HG03432 (cell line): ENCODE results near the gene RGS6.

ENCODE experiments used
- ATAC-seq: cut with Tn5 transposase; IDR thresholded peaks from one replicate; pipeline ENCODE4 v1.9.1; 2021; ENCODE audit warnings: mild to moderate bottlenecking, moderate library complexity; ENCODE audit not compliant: unreplicated experiment

The RGS6 gene

GRCh38 chr14:72222046-72222445 is 289.8 kb downstream of the RGS6 start:
- no peak for ATAC-seq

GRCh38 chr14:72236629-72237028 is 304.4 kb downstream of the RGS6 start:
- ATAC-seq, result no peak

- no peak for ATAC-seq
Measured at GRCh38 chr14:72237722-72238666, 305.8 kb downstream of the RGS6 start.

DNA sequence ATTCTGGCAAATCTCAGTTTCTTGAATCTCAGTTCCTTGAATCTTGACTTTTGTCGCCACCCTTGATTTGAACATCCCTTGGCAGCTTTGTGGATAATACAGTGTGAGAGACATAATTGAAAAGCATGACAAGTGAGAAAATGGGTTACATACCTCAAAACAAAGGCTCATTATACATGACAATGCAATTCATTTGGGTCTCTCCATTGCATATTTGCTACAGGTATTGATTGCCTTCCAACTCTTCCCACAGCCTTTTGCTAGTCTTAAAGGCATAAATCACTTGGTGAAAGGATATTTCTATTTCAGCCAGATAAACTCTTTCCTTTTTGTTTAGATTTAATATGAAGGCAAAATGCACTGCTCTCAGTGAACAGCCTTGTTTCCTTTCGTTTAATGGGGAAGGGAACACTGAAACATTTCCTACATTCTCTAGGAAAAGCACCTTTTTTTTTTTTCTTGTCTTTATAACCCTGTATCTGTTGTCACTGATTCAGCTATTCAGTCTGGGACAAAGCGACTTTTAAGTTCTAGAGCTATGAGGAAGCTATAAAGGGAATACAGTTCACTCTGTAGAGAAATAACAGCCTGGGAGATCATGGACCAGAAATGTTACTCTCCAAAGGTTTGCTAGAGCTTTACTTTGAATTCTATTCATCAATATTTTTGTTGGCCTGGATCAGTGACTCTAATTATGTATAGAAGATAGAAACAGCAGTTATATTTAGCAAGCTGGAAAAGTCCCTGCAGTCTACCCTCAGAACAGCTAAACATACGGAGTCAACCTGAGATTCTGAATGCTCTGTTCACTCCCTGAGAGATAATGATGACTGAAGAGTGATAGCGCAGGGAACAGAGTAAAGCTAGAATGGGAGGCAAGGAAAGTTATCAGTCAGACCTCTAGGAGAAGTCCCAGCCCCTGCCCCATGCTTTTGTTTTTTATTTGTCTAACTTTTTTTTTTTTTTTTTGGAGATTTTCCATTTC is 311.4 kb downstream of the RGS6 start:
- no peak for ATAC-seq

DNA sequence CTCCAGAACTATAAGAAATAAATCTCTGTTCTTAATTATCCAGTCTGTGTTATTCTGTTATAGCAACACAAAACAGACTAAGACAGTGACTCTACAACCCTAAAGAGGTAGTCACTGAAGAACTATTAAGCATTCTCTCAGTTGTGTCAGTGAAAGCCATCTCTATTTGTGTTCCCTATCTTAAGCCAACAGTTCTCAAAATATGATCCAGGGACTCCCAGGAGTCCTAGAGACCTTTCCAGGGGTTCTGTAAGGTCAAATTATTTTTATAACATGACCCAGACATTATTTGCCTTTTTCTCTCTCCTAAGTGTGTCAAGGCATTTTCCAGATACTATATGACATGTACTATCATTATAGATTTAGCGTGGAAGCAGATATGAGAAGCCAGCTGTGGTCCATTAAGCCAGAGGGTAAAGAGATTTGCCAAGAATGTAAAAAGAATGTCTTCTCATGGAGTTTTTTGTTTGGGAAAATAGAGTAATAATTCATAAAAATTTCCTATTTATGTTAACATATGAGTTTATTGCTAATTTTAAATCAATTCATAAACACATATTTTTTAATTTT is 315.8 kb downstream of the RGS6 start:
- no peak for ATAC-seq

GRCh38 chr14:72253503-72253902 is 321.3 kb downstream of the RGS6 start:
- ATAC-seq, result no peak

GRCh38 chr14:72254202-72254936 is 322.1 kb downstream of the RGS6 start:
- ATAC-seq, result no peak

GRCh38 chr14:72254937-72255472 is 322.8 kb downstream of the RGS6 start:
- no peak for ATAC-seq

GRCh38 chr14:72256055-72256454 is 323.8 kb downstream of the RGS6 start:
- no peak for ATAC-seq

DNA sequence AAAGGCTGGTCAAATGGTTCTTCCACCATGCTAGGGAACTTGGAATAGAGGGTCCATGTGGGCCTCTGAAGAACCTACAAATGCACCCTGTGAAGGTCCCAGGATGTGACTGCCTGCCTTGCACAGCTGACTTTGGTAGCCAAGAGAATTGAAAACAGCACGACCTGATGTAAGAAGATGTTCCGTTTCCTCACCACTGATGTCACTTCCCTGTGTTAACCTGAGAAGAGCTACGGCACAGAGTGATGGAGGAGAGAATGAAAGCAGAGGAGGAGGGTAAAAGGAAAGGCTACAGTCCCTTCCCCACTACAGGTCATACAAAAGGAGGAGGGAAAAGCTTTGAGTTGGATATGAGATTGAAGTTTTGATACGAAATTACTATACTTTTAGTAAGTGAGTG is 328.8 kb downstream of the RGS6 start:
- ATAC-seq, result no peak

DNA sequence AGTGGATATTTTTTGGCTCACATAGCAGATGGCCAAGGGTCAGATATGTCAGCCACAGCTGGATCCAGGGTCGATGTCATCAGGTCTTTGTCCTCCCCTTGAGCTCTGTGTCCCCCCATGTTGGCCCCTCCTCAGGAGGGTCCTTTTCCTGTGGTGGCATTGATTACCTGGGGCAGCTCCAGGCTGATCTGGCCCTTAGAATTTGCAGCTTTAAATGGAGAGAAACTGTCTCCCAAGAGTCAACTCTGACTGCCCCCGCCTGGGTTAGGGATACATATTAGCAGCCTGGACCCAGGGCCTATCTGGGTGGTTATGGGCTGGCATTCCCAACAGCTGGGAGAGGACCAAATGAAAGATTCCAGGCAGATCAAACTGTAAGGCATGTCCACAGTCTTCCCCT is 330.5 kb downstream of the RGS6 start:
- ATAC-seq, result no peak

DNA sequence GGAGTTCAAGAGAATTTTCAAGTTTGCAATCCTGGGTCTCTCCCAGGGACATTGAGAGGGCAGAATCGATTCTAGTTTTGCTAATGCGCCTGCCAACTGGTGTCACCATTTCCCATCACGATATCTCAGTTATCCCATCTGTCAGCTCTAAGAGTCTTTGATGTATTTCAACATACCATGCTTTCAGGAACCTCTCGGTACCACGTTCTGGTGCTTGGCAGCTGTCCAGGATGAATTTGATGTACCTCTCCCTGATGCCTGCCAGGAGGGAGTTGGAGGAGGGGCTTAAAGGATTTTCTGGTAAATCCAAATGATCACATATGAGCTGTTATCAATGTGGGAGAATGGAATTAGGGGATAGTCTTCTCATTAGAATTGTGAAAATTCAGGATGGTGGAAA is 332.5 kb downstream of the RGS6 start:
- ATAC-seq, result no peak

DNA sequence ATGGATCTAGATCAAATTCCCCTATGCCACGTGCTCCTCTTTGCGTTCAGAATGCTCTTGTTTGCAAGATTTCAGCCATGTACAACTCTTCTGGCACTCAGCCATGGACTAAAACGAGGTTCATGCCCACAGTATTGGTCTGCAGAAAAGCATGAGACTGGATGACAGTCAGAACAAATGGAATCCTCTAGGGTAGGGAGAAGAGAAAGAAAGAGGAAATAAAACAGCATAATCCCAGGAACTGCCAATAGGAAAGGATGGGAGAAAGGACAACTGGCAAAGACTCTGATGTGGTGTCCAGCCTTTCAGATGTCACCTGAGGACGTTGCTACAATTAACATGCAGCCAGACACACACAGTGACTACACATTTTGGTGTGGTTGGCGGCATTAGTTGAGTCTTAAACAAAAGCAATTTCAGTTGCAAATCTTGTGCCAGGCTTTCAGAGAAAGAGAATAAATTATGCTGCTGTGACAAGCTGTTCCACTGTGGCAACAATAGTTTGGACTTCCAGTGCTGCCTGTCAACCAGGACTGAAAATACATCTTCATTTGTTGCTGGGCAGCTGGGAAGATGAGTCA is 338.0 kb downstream of the RGS6 start:
- no peak for ATAC-seq

DNA sequence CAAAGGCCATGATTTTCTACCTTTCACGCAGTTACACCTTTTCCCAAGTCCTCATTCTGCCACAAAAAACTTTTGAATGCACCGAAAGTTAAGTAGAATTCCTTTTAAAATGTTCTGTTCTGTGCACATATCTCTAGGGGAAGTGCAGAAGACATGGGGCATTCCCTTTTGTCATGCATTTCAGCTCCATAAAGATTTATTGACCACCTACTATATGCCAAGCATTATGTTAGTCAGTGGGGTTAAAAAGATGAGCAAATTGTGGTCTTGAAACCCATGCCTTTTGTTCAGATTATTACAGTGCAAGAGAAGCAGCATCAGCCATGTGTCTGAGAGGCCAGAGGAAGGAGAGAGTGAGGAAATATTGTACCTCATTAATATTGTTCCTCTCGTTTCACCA is 338.5 kb downstream of the RGS6 start:
- no peak for ATAC-seq

GRCh38 chr14:72275242-72275641 is 343.0 kb downstream of the RGS6 start:
- no peak for ATAC-seq

DNA sequence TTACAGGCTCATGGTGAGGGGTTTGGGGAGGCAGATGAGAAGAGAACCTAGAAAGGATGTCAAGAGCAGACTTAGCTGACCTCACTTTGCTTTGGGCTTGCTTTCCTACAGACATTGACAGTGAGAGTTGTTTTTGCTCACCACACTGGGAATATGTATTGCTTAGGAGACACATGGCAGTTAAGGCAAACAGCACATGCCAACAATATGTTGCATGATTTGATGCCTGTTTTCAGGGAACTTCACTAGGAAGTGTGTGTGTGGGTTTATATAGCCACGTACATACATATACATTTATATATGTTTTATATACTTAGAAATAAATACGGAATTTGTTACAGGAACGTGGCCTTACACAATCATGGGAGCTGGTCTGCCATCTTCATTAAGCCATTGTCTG is 346.1 kb downstream of the RGS6 start:
- no peak for ATAC-seq

DNA sequence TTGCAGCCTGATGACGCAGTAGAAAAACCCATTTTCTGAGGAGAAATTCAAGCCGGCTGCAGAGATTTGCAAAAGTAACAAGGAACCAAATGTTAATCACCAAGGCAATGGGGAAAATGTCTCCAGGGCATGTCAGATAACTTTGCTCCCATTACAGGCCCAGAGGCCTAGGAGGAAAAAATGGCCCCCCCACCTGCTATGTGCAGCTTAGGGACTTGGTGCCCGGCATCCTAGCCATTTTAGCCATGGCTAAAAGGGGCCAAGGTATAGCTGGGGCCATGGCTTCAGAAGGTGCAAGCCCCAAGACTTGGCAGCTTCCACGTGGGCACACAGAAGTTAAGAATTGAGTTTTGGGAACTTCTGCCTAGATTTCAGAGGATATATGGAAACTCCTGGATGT is 351.9 kb downstream of the RGS6 start:
- no peak for ATAC-seq

DNA sequence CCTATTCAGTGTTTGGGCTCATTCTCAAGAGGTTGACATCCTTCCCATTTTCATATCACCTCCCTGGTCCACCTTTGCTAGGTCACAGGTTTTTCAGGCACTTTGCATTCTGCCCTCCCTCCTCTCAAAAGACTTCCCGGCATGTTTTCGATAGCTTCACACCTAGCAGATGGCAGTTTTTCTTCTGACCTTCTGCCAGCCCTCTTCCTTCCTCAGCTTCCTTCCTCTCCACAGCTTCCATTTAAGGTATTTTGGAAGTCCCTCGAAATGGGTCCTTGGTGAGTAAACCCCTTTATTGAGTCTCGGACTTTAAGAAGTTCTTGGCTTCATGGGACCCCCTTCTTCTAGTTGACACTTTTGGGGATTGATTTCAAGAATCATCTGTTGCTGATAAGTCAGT is 358.0 kb downstream of the RGS6 start:
- ATAC-seq, result no peak

DNA sequence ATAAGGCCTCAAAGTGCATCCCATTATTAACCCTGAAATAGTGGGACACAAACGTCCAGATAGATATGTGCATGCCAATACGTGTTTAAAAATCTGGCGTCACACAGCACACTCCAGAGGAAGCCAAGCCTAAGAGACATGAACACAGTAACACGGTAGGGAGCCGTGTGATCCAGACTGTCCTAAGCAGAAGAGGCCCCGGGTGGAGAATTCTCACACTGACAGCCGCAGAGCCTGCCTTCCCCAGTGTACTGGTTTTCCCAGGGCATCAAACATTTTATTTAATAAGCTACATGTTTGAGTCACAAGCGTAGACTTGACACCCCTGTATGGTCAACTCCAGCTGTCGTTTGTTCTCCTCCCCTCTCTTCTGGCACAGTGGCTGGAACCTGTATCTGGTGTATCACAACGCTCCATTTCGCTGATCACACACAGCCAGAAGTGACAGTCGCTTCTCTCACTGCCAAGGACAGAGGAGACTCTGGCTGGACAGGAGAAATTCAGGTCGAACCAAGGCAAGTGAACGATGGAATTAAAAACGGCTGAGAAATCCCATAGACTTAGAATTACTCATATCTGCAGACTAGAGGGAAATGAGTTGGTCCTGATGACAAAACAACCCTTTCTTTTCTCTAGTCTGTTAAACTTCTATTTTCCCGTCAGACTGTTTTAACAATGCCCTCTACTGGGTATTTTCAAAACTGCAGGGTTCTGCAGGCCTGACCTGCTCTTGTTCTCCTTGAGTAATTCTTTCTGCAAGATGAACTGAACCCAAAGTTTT is 359.9 kb downstream of the RGS6 start:
- no peak for ATAC-seq
